Fibroblast of villous mesenchyme (primary cell): ENCODE data around the gene SLC39A6. TPM values are rescaled to one million over a fixed set of nuclear protein-coding genes. Genes with fewer than 3 reads are reported as not detected.
A peak's percentile ranks its signal among the peaks of the same experiment; 100 is the strongest.
"Not testable (repeated sequence)": the region's sequence is repeated elsewhere in the genome, so short reads cannot be mapped to it uniquely, and the experiment has no call there.

Source experiments
- DNase-seq: peaks from one replicate; pipeline ENCODE4 v3.0.0-alpha.2; 2010; ENCODE audit warnings: low read depth
- H3K4me3 ChIP-seq: 2 replicates; pipeline ENCODE4 v1.5.1; 2011; ENCODE audit warnings: low read depth, mild to moderate bottlenecking, low read length
- CTCF ChIP-seq: IDR thresholded peaks from 2 replicates; pipeline ENCODE4 v1.5.1; 2012; ENCODE audit warnings: low read depth, mild to moderate bottlenecking, low read length; ENCODE audit not compliant: insufficient read depth
- total RNA-seq: library from RNA; depleted of rRNA; stranded (reverse); fragments of >200 nt; gene quantifications from 2 replicates; pipeline ENCODE4 v1.2.3, GENCODE V29; 2012

SLC39A6 gene
- total RNA-seq, 1 donor = 120 TPM

- H3K4me3 ChIP-seq = no peak overlapping the region
- DNase-seq = no peak
- no peak for TF ChIP-seq CTCF
Measured at GRCh38 chr18:36088256-36088655, 40.9 kb downstream of the SLC39A6 start.

GRCh38 chr18:36086186-36086585 is 43.0 kb downstream of the SLC39A6 start:
- no peak for DNase-seq

GRCh38 chr18:36085195-36085594 is 43.9 kb downstream of the SLC39A6 start:
- no peak for DNase-seq
- no peak overlapping the region for H3K4me3 ChIP-seq
- no peak for TF ChIP-seq CTCF

More at GRCh38 chr18:36086186-36086585, 43.0 kb downstream of the SLC39A6 start:
- H3K4me3 ChIP-seq = no peak overlapping the region
- TF ChIP-seq CTCF = no peak

DNA sequence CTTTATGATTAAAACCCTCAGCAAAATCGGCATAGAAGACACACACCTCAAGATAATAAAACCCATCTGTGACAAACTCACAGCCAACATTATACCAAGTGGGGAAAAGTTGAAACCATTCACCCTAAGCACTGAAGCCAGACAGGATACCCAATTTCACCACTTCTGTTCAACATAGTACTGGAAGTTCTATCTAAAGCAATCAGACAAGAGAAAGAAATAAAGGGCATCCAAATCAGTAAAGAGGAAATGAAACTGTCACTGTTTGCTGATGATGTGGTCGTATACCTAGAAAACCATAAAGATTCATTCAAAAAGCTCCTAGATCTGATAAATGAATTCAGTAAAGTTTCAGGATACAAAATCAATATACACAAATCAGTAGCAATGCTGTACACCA is 45.4 kb downstream of the SLC39A6 start:
- no peak overlapping the region for H3K4me3 ChIP-seq
- no peak for TF ChIP-seq CTCF
- DNase-seq = no peak

DNA sequence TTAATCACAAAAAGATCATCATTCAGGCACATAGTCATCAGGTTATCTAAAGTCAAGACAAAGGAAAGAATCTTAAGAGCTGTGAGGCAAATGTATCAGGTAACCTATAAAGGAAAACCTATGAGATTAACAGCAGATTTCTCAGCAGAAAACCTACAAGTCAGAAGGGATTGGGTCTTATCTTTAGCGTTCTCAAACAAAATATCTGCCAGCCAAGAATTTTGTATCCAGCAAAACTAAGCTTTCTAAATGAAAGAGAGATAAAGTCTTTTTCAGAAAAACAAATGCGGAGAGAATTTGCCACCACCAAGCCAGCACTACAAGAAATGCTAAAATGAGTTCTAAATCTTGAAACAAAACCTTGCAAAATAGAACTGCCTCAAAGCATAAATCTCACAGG is 48.0 kb downstream of the SLC39A6 start:
- DNase-seq, H3K4me3 ChIP-seq: not testable (repeated sequence)

DNA sequence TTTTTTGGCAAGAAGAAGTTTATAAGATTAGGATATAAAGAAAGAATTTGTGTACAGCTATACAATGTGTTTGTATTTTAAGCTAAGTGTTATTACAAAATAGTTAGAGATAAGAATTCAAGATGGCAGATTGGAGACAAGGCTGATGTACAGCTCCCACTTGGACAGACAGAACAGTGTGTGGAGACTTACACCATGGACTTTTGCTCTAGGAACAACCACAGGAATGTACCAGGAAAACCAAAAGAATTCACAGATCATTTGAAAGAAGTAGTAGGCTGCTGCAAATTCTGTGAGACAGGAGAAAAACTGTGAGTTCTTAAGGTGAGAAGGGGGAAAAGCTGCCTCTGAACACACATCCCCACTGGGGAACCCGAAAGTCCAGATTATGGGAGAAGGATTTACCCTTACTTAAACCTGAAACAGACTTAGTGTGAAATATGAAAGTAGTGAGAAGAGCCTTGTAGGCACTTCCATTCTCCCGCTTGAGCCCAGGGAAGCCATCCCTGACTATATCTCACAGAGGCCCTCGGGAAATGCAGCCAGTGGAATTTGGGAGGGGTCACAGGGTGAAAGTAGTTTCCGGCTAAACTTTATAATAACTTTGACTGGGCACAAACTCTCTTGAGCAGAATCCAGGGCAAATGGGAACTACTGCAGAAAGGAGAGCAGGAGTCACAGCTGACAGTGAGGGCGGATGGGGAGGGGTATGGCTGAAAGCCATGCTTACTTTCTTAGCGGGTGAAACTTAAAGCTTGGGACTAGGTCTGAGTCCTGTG is 50.2 kb downstream of the SLC39A6 start:
- TF ChIP-seq CTCF = no peak
- no peak overlapping the region for H3K4me3 ChIP-seq
- DNase-seq = peak; percentile 87

DNA sequence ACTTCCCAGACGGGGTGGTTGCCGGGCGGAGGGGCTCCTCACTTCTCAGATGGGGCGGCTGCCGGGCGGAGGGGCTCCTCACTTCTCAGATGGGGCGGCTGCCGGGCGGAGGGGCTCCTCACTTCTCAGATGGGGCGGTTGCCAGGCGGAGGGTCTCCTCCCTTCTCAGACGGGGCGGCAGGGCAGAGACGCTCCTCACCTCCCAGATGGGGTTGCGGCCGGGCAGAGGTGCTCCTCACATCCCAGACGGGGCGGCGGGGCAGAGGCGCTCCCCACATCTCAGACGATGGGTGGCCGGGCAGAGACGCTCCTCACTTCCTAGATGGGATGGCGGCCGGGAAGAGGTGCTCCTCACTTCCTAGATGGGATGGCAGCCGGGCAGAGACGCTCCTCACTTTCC is 51.4 kb downstream of the SLC39A6 start:
- not testable (repeated sequence) for H3K4me3 ChIP-seq, DNase-seq

DNA sequence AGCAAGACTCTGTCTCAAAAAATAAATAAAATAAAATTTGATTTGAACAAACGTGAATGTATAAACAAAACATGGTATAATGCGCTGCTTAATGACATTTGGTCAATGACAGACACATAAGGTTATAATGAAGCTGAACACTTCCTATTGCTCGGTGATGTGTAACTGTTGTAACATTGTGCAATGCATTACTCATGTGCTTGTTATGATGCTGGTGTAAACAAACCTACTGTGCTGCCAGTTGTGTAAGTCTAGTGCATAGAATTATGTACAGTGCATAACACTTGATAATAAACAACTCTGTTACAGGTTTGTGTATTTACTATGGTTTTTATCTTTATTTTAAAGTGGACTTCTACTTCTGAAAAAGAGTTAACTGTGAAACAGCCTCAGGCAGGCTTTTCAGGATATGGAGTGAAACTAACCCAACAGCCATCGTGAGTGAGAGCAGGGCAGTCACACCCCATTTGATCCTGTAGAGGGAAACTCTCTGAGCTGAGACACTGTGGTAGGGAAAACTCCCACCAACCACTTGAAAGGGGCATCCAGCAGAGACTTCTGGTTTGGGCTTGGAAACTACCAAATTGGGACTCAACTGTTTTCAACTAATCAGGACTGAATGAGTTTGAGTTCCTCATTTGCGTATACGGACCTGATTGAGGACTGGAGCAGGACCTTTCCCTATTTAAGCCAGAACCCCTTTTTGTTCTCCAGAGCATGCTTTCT is 53.1 kb downstream of the SLC39A6 start:
- peak; percentile 98 for DNase-seq
- no peak for TF ChIP-seq CTCF
- no peak overlapping the region for H3K4me3 ChIP-seq
